ENCODE data around the gene LLGL2. TPM values are rescaled to one million over a fixed set of nuclear protein-coding genes. Genes with fewer than 3 reads are reported as not detected.

The LLGL2 gene
- total RNA-seq, 1 experiment from 2014 or later = 6.6 TPM

DNA sequence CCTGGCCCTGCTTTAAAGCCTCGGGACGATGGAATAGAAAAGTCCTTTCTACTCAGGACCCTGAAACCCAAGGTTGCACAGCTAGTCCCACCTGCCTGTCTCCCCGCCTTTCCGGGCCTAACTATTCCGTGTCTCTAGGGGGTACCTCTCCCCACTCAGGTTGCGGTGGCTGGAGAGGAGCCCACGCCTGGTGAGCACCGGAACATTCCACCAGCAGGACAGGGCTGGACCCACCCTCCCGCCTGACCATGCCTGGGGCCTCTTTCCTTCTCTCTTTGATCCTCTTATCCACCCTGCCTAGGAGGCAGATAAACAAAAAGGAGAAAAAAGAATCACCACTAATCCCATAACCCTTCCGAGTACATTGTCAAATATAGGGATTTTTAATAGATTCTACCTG is 10.9 kb downstream of the LLGL2 start:
- in situ Hi-C loops (cut with HindIII; ENCODE audit: low pct_unique_long_range_greater_than_20kb, low sequenced_read_pairs) = no loop called here
- DNase-seq (ENCODE audit: low read depth, low spot score) = no peak

DNA sequence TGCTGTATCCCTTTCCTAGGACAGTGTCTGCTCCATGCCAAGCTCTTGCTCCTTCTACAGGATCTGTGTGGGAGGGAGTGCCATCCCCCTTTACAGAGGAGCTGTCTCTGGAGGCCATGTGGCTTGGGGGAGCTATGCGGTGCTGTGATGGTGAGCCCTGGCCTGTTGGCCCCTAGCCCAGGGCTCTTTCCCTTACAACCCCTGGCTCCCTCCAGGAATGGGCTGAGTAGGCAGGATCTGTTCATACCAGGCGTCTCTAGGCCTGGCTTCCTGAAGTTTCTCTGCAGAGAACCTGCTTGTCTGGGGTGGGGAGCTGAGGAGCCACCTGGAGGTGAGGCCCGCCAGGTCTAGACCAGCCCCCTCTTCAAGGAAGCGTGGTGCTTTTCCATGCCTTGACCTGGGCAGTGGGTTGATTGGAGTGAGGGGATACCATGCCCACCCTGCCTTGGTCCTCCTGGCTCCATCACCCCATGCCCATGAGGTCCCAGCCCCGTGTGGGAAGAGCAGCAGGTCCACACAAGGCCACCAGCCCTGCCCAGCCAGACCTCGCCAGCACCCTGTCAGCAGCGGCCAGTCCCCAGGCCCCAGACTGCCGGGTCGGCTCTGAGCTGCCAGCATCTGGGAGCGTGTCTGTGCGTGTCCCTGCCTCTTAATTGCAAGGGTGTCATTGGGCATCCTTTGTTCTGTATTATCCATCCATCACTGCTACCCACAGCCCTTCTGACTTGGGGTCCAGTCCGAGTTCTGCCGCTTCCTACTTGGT is 14.7 kb downstream of the LLGL2 start:
- in situ Hi-C loops (cut with HindIII; ENCODE audit: low pct_unique_long_range_greater_than_20kb, low sequenced_read_pairs) = no loop called here
- no peak for DNase-seq (ENCODE audit: low read depth, low spot score)

DNA sequence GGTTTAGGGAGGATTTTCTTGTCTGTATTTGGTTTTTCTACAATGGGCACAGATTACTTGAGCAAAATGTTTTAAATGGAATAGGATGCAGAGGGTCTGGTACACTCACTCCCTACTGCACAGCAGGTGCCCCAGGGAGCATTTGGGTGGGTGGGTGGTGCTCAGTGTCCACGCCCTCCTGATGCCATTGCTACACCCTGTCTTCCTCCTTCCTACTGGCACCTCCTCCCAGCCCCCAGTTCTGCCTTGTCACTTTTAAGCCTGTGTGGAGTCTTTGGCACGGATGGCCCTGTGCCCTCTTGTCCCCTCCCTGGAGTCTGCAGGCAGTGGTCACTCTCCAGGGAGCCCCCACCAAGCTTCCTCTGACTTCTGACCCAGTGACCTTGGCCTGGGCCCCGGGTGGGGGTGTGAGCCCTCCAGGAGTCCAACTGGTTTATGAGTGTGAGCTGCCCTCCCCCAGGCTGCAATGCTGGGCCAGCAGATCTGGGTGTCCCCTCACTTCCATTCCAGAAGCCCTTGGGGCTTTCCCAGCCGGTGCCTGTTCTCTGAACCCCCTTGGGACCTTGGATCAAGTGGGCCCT is 15.5 kb downstream of the LLGL2 start:
- in situ Hi-C loops (cut with HindIII; ENCODE audit: low pct_unique_long_range_greater_than_20kb, low sequenced_read_pairs) = no loop called here
- DNase-seq (ENCODE audit: low read depth, low spot score) = no peak

DNA sequence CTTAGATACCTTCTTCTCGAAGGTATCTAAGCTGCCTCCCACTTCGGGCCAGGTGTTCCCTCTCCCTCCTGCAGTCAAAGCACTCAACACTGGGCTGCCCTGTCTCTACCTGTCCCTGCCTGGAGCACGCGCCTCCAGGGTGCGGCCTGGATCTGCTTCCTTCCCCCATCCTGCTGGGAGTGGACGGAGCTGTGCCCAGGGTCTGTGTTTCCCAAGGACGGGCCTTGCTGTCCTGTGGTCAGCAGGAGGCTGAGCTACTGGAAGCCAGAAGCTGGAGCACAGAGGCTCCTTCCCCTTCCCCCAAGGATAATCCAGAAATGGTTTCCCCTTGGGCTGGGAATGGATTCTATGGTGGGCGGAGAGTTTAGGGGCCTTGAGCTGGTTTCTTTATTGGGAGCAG is 16.7 kb downstream of the LLGL2 start:
- in situ Hi-C loops (cut with HindIII; ENCODE audit: low pct_unique_long_range_greater_than_20kb, low sequenced_read_pairs) = no loop called here
- no peak for DNase-seq (ENCODE audit: low read depth, low spot score)

DNA sequence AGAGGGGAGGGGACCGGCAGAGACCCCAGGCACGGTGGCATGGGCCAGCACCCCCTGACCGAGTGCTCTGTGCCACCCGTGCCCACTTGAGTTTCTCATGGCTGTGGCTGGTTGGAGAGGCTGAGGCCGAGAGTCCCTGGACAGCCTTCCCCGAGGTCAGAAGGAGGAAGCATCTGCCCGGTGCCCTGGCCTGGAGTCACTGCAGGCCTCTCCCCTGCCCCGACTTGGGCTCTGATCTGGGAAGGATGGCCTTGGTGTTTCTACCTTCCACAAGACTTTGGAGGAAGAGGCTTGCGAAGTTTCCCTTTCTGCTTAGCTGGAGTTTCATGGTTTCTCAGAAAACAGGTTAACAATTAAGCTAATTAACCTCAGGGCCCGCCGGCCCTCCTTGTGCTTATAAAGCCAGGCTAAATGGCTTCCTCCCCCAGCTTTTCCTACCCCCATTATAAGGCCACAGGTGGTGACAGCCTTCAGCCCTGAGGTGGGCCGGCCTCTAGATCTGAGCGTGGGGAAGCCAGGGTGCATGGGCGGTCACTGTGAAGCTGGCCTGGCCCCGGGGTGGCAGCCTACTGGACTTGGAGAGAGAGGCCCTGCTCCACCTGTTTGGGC is 17.3 kb downstream of the LLGL2 start:
- in situ Hi-C loops (cut with HindIII; ENCODE audit: low pct_unique_long_range_greater_than_20kb, low sequenced_read_pairs) = no loop called here
- no peak for DNase-seq (ENCODE audit: low read depth, low spot score)

DNA sequence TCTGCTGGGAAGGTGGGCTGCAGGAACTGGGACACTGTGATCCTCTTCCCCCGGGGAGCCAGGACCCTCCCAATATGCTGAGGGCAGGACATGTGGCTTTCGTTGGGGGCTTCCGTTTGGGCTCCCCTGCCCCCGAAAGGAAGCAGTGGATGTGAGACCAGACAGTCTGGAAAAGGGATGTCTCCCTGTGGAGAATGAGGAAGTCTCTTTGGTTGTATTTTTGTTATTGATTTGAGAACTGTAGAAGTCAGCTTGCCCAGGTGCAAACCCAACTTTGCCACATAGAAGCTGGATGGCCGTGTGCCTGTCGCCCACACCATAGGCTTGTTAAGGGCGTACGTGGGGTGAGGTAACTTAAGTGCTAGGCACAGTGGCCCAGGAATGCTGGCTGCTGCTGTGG is 18.8 kb downstream of the LLGL2 start:
- in situ Hi-C loops (cut with HindIII; ENCODE audit: low pct_unique_long_range_greater_than_20kb, low sequenced_read_pairs) = no loop called here

DNA sequence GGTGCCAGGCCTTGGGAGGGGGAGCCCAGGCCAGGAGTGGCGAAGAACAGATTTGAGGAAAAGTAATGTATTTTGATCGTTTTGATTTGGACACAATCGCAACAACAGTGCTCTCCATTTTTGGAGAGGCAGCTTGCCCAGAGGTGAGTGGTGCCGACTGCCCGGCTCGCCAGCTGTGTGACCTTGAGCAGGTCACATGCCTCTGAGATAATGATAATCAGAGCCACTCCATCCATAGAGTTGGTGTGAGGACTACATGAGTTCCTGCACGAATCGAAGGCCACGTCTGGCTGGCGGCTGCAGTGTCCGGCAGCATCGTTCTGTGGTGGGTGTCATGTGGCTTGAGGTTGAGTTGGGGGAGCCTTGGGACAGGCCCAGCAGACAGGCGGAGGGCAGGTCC is 20.7 kb downstream of the LLGL2 start:
- in situ Hi-C loops (cut with HindIII; ENCODE audit: low pct_unique_long_range_greater_than_20kb, low sequenced_read_pairs) = no loop called here

More for the DNA sequence above, 18.8 kb downstream of the LLGL2 start:
- no peak for DNase-seq (ENCODE audit: low read depth, low spot score)

DNA sequence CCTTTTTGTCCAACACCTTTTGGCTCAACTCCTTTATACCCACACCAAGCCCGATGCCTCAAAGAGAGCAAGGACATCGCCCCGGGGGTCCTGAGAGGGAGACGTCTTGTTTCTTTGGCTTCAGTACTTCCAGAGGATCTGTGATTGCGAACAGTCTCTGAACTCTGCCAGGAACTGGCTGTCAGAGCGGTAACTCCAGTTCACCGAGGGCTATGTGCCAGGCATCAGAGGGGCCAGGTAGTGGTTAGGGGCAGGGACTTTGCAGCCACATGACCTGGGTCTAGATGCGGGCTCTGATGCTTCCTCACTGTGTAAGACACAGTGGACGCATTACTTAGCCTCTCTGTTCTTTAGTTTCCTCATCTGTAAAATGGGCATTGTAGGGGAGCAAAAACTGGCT is 21.6 kb downstream of the LLGL2 start:
- no peak for DNase-seq (ENCODE audit: low read depth, low spot score)
- in situ Hi-C loops (cut with HindIII; ENCODE audit: low pct_unique_long_range_greater_than_20kb, low sequenced_read_pairs) = no loop called here

More for the DNA sequence above, 20.7 kb downstream of the LLGL2 start:
- DNase-seq (ENCODE audit: low read depth, low spot score) = no peak

DNA sequence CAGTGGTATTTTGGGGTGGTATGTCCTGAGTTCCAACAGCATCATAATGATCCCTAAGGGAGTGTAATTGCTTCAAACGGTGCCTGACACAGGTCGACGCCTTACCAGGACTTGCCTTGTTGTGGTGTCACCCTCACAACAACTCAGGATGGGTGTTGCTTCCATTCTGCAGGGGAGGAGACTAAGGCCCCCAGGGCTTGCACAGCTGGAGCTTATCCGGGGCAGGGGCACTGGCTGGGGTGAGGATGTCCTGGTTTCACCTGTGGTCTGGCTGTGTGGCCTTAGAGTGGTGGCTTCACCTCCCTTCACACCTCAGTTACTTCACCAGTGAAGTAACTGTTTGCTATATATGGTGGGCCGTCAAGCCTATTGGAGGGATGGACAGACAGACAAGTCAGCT is 23.3 kb downstream of the LLGL2 start:
- in situ Hi-C loops (cut with HindIII; ENCODE audit: low pct_unique_long_range_greater_than_20kb, low sequenced_read_pairs) = no loop called here
- DNase-seq (ENCODE audit: low read depth, low spot score) = no peak

DNA sequence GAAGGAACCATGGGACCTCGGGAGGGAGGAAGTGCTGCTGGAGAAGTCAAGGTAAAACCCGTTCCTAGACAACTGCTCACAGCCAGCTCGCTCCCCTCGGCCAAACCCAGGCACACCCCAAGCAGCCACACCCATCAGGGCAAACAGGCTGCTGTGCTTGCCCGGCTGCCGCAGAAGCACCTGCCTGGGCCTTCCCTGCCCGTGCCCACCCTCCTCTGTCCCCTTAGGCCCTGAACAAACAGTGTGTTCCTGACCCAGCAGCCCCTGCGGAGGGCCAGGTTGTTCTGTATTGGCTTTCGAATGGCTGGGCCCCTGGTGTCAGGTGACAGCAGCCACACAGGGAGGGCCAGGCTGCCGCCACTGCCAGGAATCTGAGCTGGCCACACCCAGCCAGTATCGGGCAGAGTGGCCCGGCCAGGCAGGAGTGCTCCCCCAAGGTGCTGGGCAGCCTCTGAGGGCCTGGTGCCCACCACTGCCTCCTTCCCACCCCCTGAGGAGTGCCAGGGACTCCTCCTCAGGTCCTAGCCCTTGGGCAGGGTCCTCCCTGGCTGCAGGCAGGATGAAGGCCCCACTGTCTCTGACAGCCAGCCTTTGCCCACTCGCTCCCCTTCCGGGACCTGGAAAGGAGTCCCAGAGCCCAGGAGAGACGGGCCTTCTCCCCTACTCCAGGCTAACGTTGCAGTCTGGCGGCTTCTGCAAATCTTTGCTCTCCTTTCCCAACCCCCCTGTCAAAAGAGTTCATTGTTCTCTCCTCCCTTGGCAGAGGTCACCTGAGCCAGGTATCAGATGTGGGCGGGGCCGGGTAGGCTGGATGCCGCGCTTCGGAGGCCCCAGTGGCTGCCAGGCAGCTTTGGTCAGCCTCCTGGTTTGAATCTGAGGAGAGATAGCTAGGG is 24.0 kb downstream of the LLGL2 start:
- in situ Hi-C loops (cut with HindIII; ENCODE audit: low pct_unique_long_range_greater_than_20kb, low sequenced_read_pairs) = no loop called here
- no peak for DNase-seq (ENCODE audit: low read depth, low spot score)

DNA sequence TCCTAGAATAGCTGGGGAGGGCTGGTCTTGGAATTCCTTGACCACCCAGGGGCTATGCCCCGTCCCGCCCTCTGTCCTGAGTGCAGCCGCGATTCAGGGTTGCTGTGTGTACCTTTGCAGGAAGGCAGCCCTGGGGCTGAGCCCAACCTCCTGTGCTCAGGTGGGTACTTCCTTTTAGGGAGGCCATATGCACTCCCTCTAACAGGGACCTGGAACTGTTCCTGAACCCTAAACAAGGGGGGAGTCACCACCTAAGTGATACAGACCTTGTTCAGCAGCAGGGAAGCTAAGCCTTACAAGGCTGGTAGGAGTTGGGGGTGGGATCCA is 24.6 kb downstream of the LLGL2 start:
- in situ Hi-C loops (cut with HindIII; ENCODE audit: low pct_unique_long_range_greater_than_20kb, low sequenced_read_pairs) = no loop called here
- DNase-seq (ENCODE audit: low read depth, low spot score) = no peak

DNA sequence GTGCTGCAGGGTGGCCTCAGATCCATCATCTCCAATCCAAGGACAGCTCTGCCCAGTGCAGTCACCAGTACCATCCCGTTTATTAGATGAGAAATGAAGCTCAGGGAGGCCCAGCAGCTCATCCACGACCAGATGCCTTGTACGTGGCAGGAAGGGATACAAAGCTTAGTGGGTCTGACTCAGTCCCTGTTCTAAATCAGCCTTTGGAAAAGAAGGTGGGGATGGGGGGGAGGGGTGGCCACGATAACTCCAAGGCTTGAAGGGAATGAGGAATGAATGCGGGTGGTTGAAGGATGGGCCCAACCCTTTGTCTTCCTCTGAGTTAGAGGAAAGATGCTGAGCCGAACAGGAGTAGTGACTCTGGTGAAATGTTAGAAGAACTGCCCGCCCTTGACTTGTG is 25.8 kb downstream of the LLGL2 start:
- DNase-seq (ENCODE audit: low read depth, low spot score) = no peak
- in situ Hi-C loops (cut with HindIII; ENCODE audit: low pct_unique_long_range_greater_than_20kb, low sequenced_read_pairs) = no loop called here

DNA sequence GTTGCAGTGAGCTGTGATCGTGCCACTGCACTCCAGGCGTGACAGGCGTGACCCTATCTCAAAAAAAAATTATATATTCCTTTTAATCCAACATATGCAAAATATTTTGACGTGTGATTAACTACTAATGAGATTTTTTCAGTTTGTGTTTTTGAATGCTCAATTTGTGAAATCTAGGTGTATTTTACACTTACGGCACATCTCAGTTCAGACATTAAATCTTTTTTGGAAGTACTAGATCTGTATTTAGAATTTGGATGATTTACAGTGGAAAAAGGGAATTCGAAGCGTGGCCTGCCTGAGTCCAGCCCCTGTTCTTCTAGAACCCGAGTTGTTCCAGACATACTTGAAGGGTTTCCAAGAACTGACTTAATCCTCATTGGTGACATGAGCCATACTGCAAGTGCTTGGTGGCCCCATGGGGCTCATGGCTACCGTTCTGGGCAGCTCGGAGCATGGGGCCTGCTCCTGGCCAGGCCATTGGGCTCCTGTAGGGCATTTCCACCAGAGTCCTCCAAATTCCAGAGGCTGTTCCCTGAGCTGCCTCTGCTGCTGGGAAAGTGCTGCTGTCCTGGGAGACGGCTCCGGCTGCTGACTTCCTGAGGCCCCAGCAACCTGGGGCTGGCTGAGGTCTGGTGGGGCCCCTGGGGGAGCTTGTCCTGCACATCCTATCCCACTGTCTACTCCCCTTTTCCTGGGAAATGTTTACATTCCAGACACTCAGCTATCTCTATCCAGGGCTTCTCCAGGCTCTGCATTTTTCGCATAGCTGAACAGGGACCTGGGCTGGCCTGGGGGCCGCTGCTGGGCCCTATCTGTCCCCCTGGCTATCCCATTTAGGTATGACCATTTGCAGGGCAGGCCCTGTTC is 27.2 kb downstream of the LLGL2 start:
- in situ Hi-C loops (cut with HindIII; ENCODE audit: low pct_unique_long_range_greater_than_20kb, low sequenced_read_pairs) = no loop called here
- DNase-seq (ENCODE audit: low read depth, low spot score) = no peak

DNA sequence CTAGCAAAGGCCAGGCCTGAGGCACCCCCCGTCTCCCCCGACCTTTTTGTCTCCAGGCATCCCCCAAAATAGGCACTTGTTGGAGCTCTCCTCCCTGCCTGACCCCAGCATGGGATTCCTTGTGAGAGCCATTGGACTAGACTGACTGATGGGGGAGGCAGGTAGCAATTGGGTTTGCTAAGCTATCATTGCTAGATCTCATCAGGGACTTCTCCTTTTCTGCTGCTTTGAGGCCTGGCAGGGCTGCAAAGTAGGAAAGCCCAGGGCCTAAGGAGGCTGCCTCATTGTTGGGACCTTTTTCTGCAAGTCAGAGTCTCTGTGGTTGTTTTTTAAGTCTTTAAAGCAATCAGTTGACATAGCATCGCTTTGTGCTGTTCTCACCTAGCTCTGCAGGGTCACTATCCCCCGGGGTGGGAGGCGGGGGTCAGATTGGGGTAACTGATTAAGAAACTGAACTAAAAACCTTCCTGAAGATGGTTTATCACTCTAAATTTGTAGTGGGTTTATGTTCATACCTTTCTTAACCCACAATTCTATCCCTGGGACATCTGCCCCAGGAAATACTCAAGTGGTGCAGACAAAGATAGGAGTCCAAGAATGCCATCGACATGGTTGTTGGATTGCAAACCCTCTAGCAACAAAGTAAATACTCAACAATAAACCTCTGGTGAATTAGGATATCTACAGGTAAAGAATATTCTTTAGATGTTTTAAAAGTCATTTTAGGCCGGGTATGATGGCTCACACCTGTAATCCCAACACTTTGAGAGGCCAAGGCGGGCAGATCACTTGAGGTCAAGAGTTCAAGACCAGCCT is 28.0 kb downstream of the LLGL2 start:
- in situ Hi-C loops (cut with HindIII; ENCODE audit: low pct_unique_long_range_greater_than_20kb, low sequenced_read_pairs) = no loop called here
- no peak for DNase-seq (ENCODE audit: low read depth, low spot score)

DNA sequence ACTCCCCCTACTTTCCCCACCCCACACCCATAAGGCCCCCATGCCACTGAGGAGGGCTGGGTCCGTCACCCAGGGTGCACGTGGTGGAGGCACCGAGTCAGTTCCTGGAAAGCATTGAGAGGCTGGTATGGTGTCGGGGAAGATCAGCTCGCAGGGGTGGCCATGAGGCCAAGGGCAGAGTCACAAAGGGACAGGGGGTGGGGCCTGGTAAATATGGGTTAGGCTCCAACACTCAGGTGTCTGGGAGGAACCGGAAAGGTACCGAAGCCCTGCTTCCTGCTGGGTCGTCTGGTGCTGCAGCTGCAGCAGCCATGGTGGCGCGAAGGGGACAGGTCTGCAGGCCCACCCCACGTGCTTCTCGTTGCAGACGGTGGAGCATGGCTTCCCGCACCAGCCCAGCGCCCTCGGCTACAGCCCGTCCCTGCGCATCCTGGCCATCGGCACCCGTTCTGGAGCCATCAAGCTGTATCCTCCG is 30.2 kb downstream of the LLGL2 start:
- in situ Hi-C loops (cut with HindIII; ENCODE audit: low pct_unique_long_range_greater_than_20kb, low sequenced_read_pairs) = no loop called here
- no peak for DNase-seq (ENCODE audit: low read depth, low spot score)

DNA sequence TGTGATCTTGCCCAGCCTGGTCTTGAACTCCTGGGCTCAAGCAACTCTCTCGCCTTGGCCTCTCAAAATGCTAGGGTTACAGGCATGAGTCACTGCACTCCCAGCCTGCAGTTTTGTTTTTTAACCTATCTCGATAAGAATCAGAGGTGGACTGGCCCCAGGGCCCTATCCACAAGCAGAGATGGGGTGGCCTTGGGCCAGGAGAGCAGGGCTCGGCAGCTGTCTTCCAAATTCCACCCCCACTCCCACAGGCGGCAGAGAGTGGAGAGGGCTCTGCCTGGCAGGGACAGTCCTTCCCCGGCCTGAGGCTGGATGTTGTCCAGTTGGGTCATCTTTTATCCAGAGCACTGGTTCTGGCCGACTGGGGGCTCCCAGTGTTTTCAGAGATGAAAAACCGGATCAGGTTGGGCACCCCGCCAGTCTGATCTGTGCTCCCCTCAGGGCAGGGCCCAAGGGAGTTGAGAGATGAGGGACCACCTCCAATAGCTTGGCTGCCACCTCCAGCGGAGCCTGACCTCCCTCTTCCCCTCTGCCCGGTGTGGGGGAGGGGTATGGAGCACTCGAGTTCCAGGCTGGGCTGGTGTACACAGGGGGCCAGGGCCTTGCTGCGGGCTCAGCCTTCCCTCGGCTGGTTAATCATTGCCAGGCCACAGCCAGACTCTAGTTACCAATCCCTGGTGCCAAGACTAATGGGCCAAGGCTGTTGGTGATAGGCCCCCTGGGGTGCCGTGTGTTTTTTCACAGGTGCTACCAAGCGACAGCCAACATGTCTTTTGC is 31.8 kb downstream of the LLGL2 start:
- DNase-seq (ENCODE audit: low read depth, low spot score) = no peak
- in situ Hi-C loops (cut with HindIII; ENCODE audit: low pct_unique_long_range_greater_than_20kb, low sequenced_read_pairs) = no loop called here

Data from SK-MEL-5 (cell line).